Measurements from ENCODE around the gene CALN1. TPM values are rescaled to one million over a fixed set of nuclear protein-coding genes. Genes with fewer than 3 reads are reported as not detected.

CALN1 gene
- total and polyA plus RNA-seq, 4 donors, result 0.14 to 0.84 (median 0.24) TPM

GRCh38 chr7:71987200-71987767 lies 424.9 kb downstream of the CALN1 start:
- WGBS, result 77% methylated on average over 8 of the region's 8 CpGs
- no peak for DNase-seq (ENCODE audit: low spot score)
- Histone ChIP-seq H3K4me1 (ENCODE audit: control insufficient read depth in 4 of 4, insufficient read depth in 4 of 4, low read length in 3 of 4) (no peaks in the 10 kb centered on the region), H3K27ac (ENCODE audit: low read depth in 1 of 2, low read length in 2 of 2) (no peak overlapping the region), H3K9ac (ENCODE audit: low read depth in 1 of 2, low read length in 2 of 2) (no peak overlapping the region), H3K27me3 (ENCODE audit: control insufficient read depth in 4 of 4, insufficient read depth in 4 of 4, low read length in 3 of 4) (peaks cover 0 to 4% (median under 1%) of the 10 kb centered on the region in 4 donors), H3K36me3 (ENCODE audit: control insufficient read depth in 4 of 4, insufficient read depth in 3 of 4, low read depth in 1 of 4, low read length in 3 of 4) (no peaks in the 10 kb centered on the region), H3K9me3 (ENCODE audit: control insufficient read depth in 4 of 4, low read length in 3 of 4) (no peaks in the 10 kb centered on the region), H3K4me3 (ENCODE audit: low read depth in 1 of 3, low read length in 3 of 3) (no peak overlapping the region)
- TF ChIP-seq GABPA (IDR thresholded peaks at IDR 0.05 in 1 of 2, conservative IDR thresholded peaks at IDR 0.05 in 1 of 2) (no peak), JUND (IDR thresholded peaks at IDR 0.05) (no peak), FOXA2 (IDR thresholded peaks at IDR 0.05) (no peak), SP1 (IDR thresholded peaks at IDR 0.05) (no peak), ZBTB33 (IDR thresholded peaks at IDR 0.05) (no peak), RXRA (IDR thresholded peaks at IDR 0.05) (no peak), REST (IDR thresholded peaks at IDR 0.05) (no peak), YY1 (IDR thresholded peaks at IDR 0.05) (no peak), NR2F2 (IDR thresholded peaks at IDR 0.05) (no peak), TAF1 (conservative IDR thresholded peaks at IDR 0.05) (no peak), HNF4A (conservative IDR thresholded peaks at IDR 0.05) (no peak), ATF3 (IDR thresholded peaks at IDR 0.05) (no peak)

GRCh38 chr7:71984348-71984747 lies 427.8 kb downstream of the CALN1 start:
- no peak for DNase-seq (ENCODE audit: low spot score)
- Histone ChIP-seq H3K36me3 (ENCODE audit: control insufficient read depth in 4 of 4, insufficient read depth in 3 of 4, low read depth in 1 of 4, low read length in 3 of 4) (no peaks in the 10 kb centered on the region), H3K27ac (ENCODE audit: low read depth in 1 of 2, low read length in 2 of 2) (no peak overlapping the region), H3K9ac (ENCODE audit: low read depth in 1 of 2, low read length in 2 of 2) (no peak overlapping the region), H3K27me3 (ENCODE audit: control insufficient read depth in 4 of 4, insufficient read depth in 4 of 4, low read length in 3 of 4) (peaks cover 0 to 4% (median under 1%) of the 10 kb centered on the region in 4 donors), H3K4me3 (ENCODE audit: low read depth in 1 of 3, low read length in 3 of 3) (no peak overlapping the region), H3K9me3 (ENCODE audit: control insufficient read depth in 4 of 4, low read length in 3 of 4) (no peaks in the 10 kb centered on the region), H3K4me1 (ENCODE audit: control insufficient read depth in 4 of 4, insufficient read depth in 4 of 4, low read length in 3 of 4) (no peaks in the 10 kb centered on the region)
- WGBS, result 77% methylated on average over 2 of the region's 2 CpGs
- TF ChIP-seq ZBTB33 (IDR thresholded peaks at IDR 0.05), result no peak
- no peak for TF ChIP-seq EGR1 (IDR thresholded peaks at IDR 0.05; ENCODE audit: low read depth in 2 of 2)
- no peak for TF ChIP-seq CTCF (IDR thresholded peaks at IDR 0.05; ENCODE audit: low read depth, low read length, missing input control)
- TF ChIP-seq GABPA (IDR thresholded peaks at IDR 0.05 in 1 of 2, conservative IDR thresholded peaks at IDR 0.05 in 1 of 2), result no peak
- TF ChIP-seq HNF4G (IDR thresholded peaks at IDR 0.05), result no peak
- TF ChIP-seq HNF4A (conservative IDR thresholded peaks at IDR 0.05), result no peak
- TF ChIP-seq JUND (IDR thresholded peaks at IDR 0.05), result no peak
- no peak for TF ChIP-seq NR2F2 (IDR thresholded peaks at IDR 0.05)
- TF ChIP-seq SP1 (IDR thresholded peaks at IDR 0.05), result no peak
- no peak for TF ChIP-seq REST (IDR thresholded peaks at IDR 0.05)
- no peak for TF ChIP-seq MAX (IDR thresholded peaks at IDR 0.05)
- TF ChIP-seq FOXA1 (IDR thresholded peaks at IDR 0.05), result no peak
- TF ChIP-seq RXRA (IDR thresholded peaks at IDR 0.05), result no peak

All from liver (tissue), 9 donors.